HepG2 (cell line): ENCODE results near the gene XAGE3. TPM values are rescaled to one million over a fixed set of nuclear protein-coding genes. Genes with fewer than 3 reads are reported as not detected.
A peak's percentile ranks its signal among the peaks of the same experiment; 100 is the strongest.
"Not testable (repeated sequence)": the region's sequence is repeated elsewhere in the genome, so short reads cannot be mapped to it uniquely, and the experiment has no call there.

Source experiments
- ATAC-seq: fragments of 200-7000 bp; cut with Tn5 transposase; 3 replicates; pipeline ENCODE4 v1.9.1; 2020; ENCODE audit warnings: mild to moderate bottlenecking, moderate library complexity
- BruUV-seq: library from RNA; stranded (reverse); fragments of 400-500 nt; replicated peaks from 2 replicates; lab custom pipeline; 2021; lab: Mats Ljungman, UMichigan
- CTCF ChIA-PET: fragments of 300-600 bp; formaldehyde crosslinking; extraction: SDS; loops from one replicate; lab custom pipeline; 2021; ENCODE audit warnings: low total read pairs, inconsistent platforms, low intra/inter-chr PET ratio; lab: Yijun Ruan, JAX
- POLR2A ChIA-PET: fragments of 350-600 bp; sonication (Branson Sonifier 250); formaldehyde crosslinking; loops from one replicate; lab custom pipeline; 2020; ENCODE audit warnings: antibody characterized with exemption, inconsistent platforms; lab: Yijun Ruan, JAX
- DNase-seq: peaks from one replicate; pipeline ENCODE4 v3.0.0-alpha.2; 2015; ENCODE audit warnings: low spot score
- FAIRE-seq: peaks from 3 replicates; lab custom pipeline; 2011; peaks lifted over from hg19 to GRCh38; lab: Jason Lieb, UNC
- H2AFZ ChIP-seq: one replicate; pipeline ENCODE4 v1.6.1; 2011; ENCODE audit warnings: low read length, inconsistent platforms
- H3K27ac ChIP-seq: fragments of 300-600 bp; 3 replicates; pipeline ENCODE4 v1.8.0; 2011; ENCODE audit warnings: mixed run types, mild to moderate bottlenecking, mixed read lengths, low read length, inconsistent platforms; ENCODE audit not compliant: insufficient read depth; ENCODE audit errors: extremely low read length
- H3K27me3 ChIP-seq, 2 experiments: fragments of 200-600 bp in 1 of 2; 2 replicates in 1 of 2; 3 replicates in 1 of 2; pipeline versions ENCODE4 v1.6.0 to v1.8.0; 2011; ENCODE audit warnings: low read length in 2 of 2, mild to moderate bottlenecking in 2 of 2, moderate library complexity in 2 of 2, inconsistent platforms in 1 of 2; ENCODE audit not compliant: insufficient read depth in 2 of 2, control insufficient read depth in 1 of 2
- H3K36me3 ChIP-seq, 2 experiments: fragments of 200-600 bp in 1 of 2; replicated peaks in 1 of 2; 2 replicates in 1 of 2; 3 replicates in 1 of 2; pipeline versions ENCODE4 v1.5.1 to v1.8.0; 2011; ENCODE audit warnings: low read length in 2 of 2, inconsistent platforms in 1 of 2; ENCODE audit not compliant: insufficient read depth in 2 of 2, control insufficient read depth in 1 of 2
- H3K4me1 ChIP-seq: 2 replicates; pipeline ENCODE4 v1.5.1; 2012; ENCODE audit warnings: low read length, inconsistent platforms; ENCODE audit not compliant: insufficient read depth
- H3K4me2 ChIP-seq: 2 replicates; pipeline ENCODE4 v1.6.0; 2011; ENCODE audit warnings: low read depth, low read length, inconsistent platforms
- H3K4me3 ChIP-seq, 3 experiments: fragments of 200-600 bp in 1 of 3; sonication (generic), shearing (Covaris generic) in 1 of 3; replicated peaks in 1 of 3; 2 replicates each; pipeline ENCODE4 v1.5.1; 2011 to 2016; ENCODE audit warnings: low read length in 3 of 3, inconsistent platforms in 2 of 3, low read depth in 2 of 3, mild to moderate bottlenecking in 2 of 3, control low read depth in 1 of 3, mixed read lengths in 1 of 3; ENCODE audit not compliant: insufficient read depth in 1 of 3
- H3K79me2 ChIP-seq: one replicate; pipeline ENCODE4 v1.6.1; 2011; ENCODE audit warnings: low read length, inconsistent platforms; ENCODE audit not compliant: insufficient read depth
- H3K9ac ChIP-seq: 2 replicates; pipeline ENCODE4 v1.6.0; 2011; ENCODE audit warnings: mild to moderate bottlenecking, low read depth, low read length, inconsistent platforms; ENCODE audit not compliant: insufficient read depth
- H3K9me3 ChIP-seq: 2 replicates; pipeline ENCODE4 v1.5.1; 2012; ENCODE audit warnings: mild to moderate bottlenecking, low read length
- H4K20me1 ChIP-seq: 2 replicates; pipeline ENCODE4 v1.6.0; 2011; ENCODE audit warnings: inconsistent platforms, mild to moderate bottlenecking, low read length, moderate library complexity; ENCODE audit not compliant: insufficient read depth
- WGBS: methylation state at CpG from one replicate; pipeline ENCODE4 v1.1.6; 2017; ENCODE audit warnings: low lambda C conversion rate; 5-methylcytosine and 5-hydroxymethylcytosine counted together
- in situ Hi-C: cut with HindIII; loops from 2 replicates; pipeline ENCODE4 v1.10.0; 2017; ENCODE audit warnings: low pct_unique_long_range_greater_than_20kb; ENCODE audit not compliant: extremely low pct_ligation_motif_present
- intact Hi-C: fragments of 100-400 bp; cut with micrococcal nuclease; formaldehyde crosslinking; loops from one replicate; pipeline ENCODE4 v1.10.0; 2022; ENCODE audit not compliant: unreplicated experiment
- polyA plus RNA-seq, 8 experiments: library from polyadenylated mRNA; depleted of rRNA in 3 of 8; stranded (reverse) in 7 of 8; unstranded in 1 of 8; fragments of >200 nt; fragmentation: Illumina TruSeq in 4 of 8; extraction: Trizol in 4 of 8; gene quantifications; 2 replicates each; pipeline versions ENCODE4 v1.2.1 to v1.2.3, GENCODE V29; 2011 to 2016; ENCODE audit warnings: low read depth in 4 of 8, missing spikeins in 1 of 8, mixed read lengths in 1 of 8; ENCODE audit not compliant: insufficient read depth in 1 of 8
- total RNA-seq, 5 experiments: library from RNA; depleted of rRNA; stranded (reverse); fragments of >200 nt; fragmentation: Illumina TruSeq; extraction: Trizol; gene quantifications; 2 replicates each; pipeline ENCODE4 v1.2.3, GENCODE V29; 2016; ENCODE audit warnings: low read depth in 1 of 5

Gene XAGE3
- total and polyA plus RNA-seq, 2 of the 13 experiments (the other 11 are each of a cell fraction or from before 2014, with no cell fraction given), result not detected

GRCh38 chrX:52888090-52888489 lies 20.2 kb upstream of the XAGE3 start:
- H3K4me3 ChIP-seq, H3K79me2 ChIP-seq, H3K4me1 ChIP-seq, POLR2A ChIA-PET, ATAC-seq, H4K20me1 ChIP-seq, BruUV-seq, FAIRE-seq, H2AFZ ChIP-seq, in situ Hi-C loops, H3K9ac ChIP-seq, CTCF ChIA-PET, DNase-seq, H3K27me3 ChIP-seq, intact Hi-C loops, H3K27ac ChIP-seq, H3K9me3 ChIP-seq, H3K4me2 ChIP-seq, H3K36me3 ChIP-seq: not testable (repeated sequence)
- WGBS, result no CpG with 5 or more reads among the region's 9 CpGs

GRCh38 chrX:52887459-52887858 lies 19.6 kb upstream of the XAGE3 start:
- in situ Hi-C loops, POLR2A ChIA-PET: not testable (repeated sequence)

DNA sequence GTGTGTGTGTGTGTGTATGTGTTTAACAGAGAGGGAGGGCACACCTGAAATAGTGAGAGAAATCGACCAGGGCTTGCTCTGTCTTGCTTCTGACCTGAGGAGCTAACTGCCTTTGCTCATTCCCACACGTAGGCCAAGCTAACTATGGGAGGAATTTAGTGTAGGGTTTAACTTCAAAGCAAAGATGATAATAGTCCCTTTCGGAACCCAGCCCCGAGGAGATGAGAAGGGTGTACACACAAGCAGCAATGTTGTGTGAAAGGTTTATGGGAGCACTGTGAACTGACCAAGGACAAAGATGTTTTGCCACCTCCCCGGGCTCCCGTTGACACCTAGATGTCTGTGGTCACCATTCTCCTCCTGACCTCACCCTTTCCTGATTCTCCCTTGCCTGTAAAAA lies 8.5 kb upstream of the XAGE3 start:
- H3K4me2 ChIP-seq, H3K36me3 ChIP-seq, H3K27me3 ChIP-seq, H4K20me1 ChIP-seq, H3K4me3 ChIP-seq, ATAC-seq, H3K27ac ChIP-seq, H3K9me3 ChIP-seq, in situ Hi-C loops, H3K4me1 ChIP-seq, H3K9ac ChIP-seq, POLR2A ChIA-PET, intact Hi-C loops, H2AFZ ChIP-seq, H3K79me2 ChIP-seq, CTCF ChIA-PET, BruUV-seq, DNase-seq: not testable (repeated sequence)
- FAIRE-seq, result peak; percentile 93
- WGBS, result 5% methylated on average over 4 of the region's 6 CpGs

More at GRCh38 chrX:52887459-52887858, 19.6 kb upstream of the XAGE3 start:
- H3K4me1 ChIP-seq, H3K9me3 ChIP-seq, H2AFZ ChIP-seq, BruUV-seq, H3K27ac ChIP-seq, intact Hi-C loops, FAIRE-seq, DNase-seq, H3K9ac ChIP-seq, H3K4me2 ChIP-seq, H3K36me3 ChIP-seq, H3K4me3 ChIP-seq, H4K20me1 ChIP-seq, CTCF ChIA-PET, H3K79me2 ChIP-seq, H3K27me3 ChIP-seq: not testable (repeated sequence)
- peak; percentile 57 for ATAC-seq
- WGBS, result no CpG with 5 or more reads among the region's 10 CpGs

GRCh38 chrX:52875436-52875835 lies 7.6 kb upstream of the XAGE3 start:
- 17% methylated on average over 3 of the region's 10 CpGs for WGBS
- BruUV-seq, H3K27me3 ChIP-seq, H3K79me2 ChIP-seq, H3K9ac ChIP-seq, H3K9me3 ChIP-seq, H3K27ac ChIP-seq, CTCF ChIA-PET, in situ Hi-C loops, FAIRE-seq, DNase-seq, H3K4me2 ChIP-seq, H4K20me1 ChIP-seq, H2AFZ ChIP-seq, H3K4me1 ChIP-seq, H3K36me3 ChIP-seq, intact Hi-C loops, ATAC-seq, POLR2A ChIA-PET, H3K4me3 ChIP-seq: not testable (repeated sequence)
